WTC11 (cell line): ENCODE measurements around the gene F2RL2.

Experiments
- AFF4 ChIP-seq: sonication (generic); formaldehyde crosslinking; IDR thresholded peaks from 2 replicates; pipeline ENCODE4 v1.8.1; 2023; ENCODE audit warnings: mild to moderate bottlenecking, missing genetic modification reagents, borderline replicate concordance
- CTCF ChIP-seq: fragments of 200-600 bp; IDR thresholded peaks from 2 replicates; pipeline ENCODE4 v1.8.0; 2022; ENCODE audit warnings: antibody characterized with exemption
- E2F5 ChIP-seq: sonication (generic); formaldehyde crosslinking; IDR thresholded peaks from 2 replicates; pipeline ENCODE4 v1.8.1; 2022; ENCODE audit warnings: mild to moderate bottlenecking, moderate library complexity, missing genetic modification reagents
- FOXP1 ChIP-seq: sonication (generic); formaldehyde crosslinking; IDR thresholded peaks from 2 replicates; pipeline ENCODE4 v1.8.0; 2022; ENCODE audit warnings: missing genetic modification reagents, mild to moderate bottlenecking, moderate library complexity, borderline replicate concordance
- IRF1 ChIP-seq: sonication (generic); formaldehyde crosslinking; IDR thresholded peaks from 2 replicates; pipeline ENCODE4 v1.8.0; 2023; ENCODE audit warnings: missing genetic modification reagents
- IRF2 ChIP-seq: sonication (generic); formaldehyde crosslinking; IDR thresholded peaks from 2 replicates; pipeline ENCODE4 v1.8.0; 2022; ENCODE audit warnings: low read depth, missing genetic modification reagents, borderline replicate concordance
- KAT7 ChIP-seq: sonication (generic); formaldehyde crosslinking; IDR thresholded peaks from 2 replicates; pipeline ENCODE4 v1.8.1; 2023; ENCODE audit warnings: missing genetic modification reagents, mild to moderate bottlenecking, borderline replicate concordance
- TEAD4 ChIP-seq: sonication (generic); formaldehyde crosslinking; IDR thresholded peaks from 2 replicates; pipeline ENCODE4 v1.8.0; 2022; ENCODE audit warnings: mild to moderate bottlenecking, missing genetic modification reagents
- ZNF263 ChIP-seq: sonication (generic); formaldehyde crosslinking; IDR thresholded peaks from 2 replicates; pipeline ENCODE4 v1.8.1; 2022; ENCODE audit warnings: low read depth, mild to moderate bottlenecking, moderate library complexity, missing genetic modification reagents

GRCh38 chr5:76643371-76643770, 20.2 kb upstream of the F2RL2 start:
- TF ChIP-seq CTCF (no peak), E2F5 (CRISPR knock-in tag) (no peak), IRF1 (CRISPR knock-in tag) (no peak), IRF2 (CRISPR knock-in tag) (no peak), KAT7 (CRISPR knock-in tag) (no peak), AFF4 (CRISPR knock-in tag) (no peak), FOXP1 (no peak), TEAD4 (CRISPR knock-in tag) (no peak), ZNF263 (CRISPR knock-in tag) (no peak)
